ENCODE measurements around the gene PDPK1. TPM values are rescaled to one million over a fixed set of nuclear protein-coding genes. Genes with fewer than 3 reads are reported as not detected.

Gene PDPK1
- total RNA-seq, 1 experiment from 2014 or later = 32.3 TPM

GRCh38 chr16:2586901-2587480 is 49.2 kb downstream of the PDPK1 start:
- BruUV-seq (replicated peaks) = no TSS peak
- ChIA-PET POLR2A (no interaction called here), CTCF (interaction anchor here (0.7 kb wide), 1 partner anchor 86 kb away, joined by 3 read pairs; no protein-coding TSS in a partner anchor)
- Mint-ChIP-seq H3K9me3 (ENCODE audit: unreplicated experiment) (no peaks in the 10 kb centered on the region), H3K4me3 (ENCODE audit: unreplicated experiment) (no peak overlapping the region), H3K27ac (ENCODE audit: low read depth, unreplicated experiment) (no peak overlapping the region), H3K36me3 (ENCODE audit: insufficient read depth, unreplicated experiment) (peaks cover 45% of the 10 kb centered on the region), H3K4me1 (ENCODE audit: insufficient read depth, unreplicated experiment) (no peaks in the 10 kb centered on the region), H3K27me3 (ENCODE audit: insufficient read depth, unreplicated experiment) (no peaks in the 10 kb centered on the region)
- DNase-seq (ENCODE audit: unreplicated experiment) = no peak
- intact Hi-C loops (cut with micrococcal nuclease) = no loop called here
- no peak for TF ChIP-seq CTCF (IDR thresholded peaks at IDR 0.05; ENCODE audit: unreplicated experiment)

GRCh38 chr16:2587891-2588565 is 50.2 kb downstream of the PDPK1 start:
- intact Hi-C loops (cut with micrococcal nuclease) = no loop called here
- H3K27ac Mint-ChIP-seq (ENCODE audit: low read depth, unreplicated experiment) = no peak overlapping the region
- H3K4me1 Mint-ChIP-seq (ENCODE audit: insufficient read depth, unreplicated experiment) = no peaks in the 10 kb centered on the region
- DNase-seq (ENCODE audit: unreplicated experiment) = no peak
- no peak overlapping the region for H3K4me3 Mint-ChIP-seq (ENCODE audit: unreplicated experiment)
- no peak for TF ChIP-seq CTCF (IDR thresholded peaks at IDR 0.05; ENCODE audit: unreplicated experiment)
- H3K9me3 Mint-ChIP-seq (ENCODE audit: unreplicated experiment) = no peaks in the 10 kb centered on the region
- ChIA-PET POLR2A (no interaction called here), CTCF (interaction anchor here (0.7 kb wide), 1 partner anchor 85 kb away, joined by 3 read pairs; no protein-coding TSS in a partner anchor)
- H3K27me3 Mint-ChIP-seq (ENCODE audit: insufficient read depth, unreplicated experiment) = no peaks in the 10 kb centered on the region
- BruUV-seq (replicated peaks) = no TSS peak
- H3K36me3 Mint-ChIP-seq (ENCODE audit: insufficient read depth, unreplicated experiment) = peaks cover 56% of the 10 kb centered on the region

GRCh38 chr16:2591476-2592240 is 53.8 kb downstream of the PDPK1 start:
- ChIA-PET POLR2A (interaction anchor here (1.6 to 3.6 kb wide), 2 partner anchors 11 to 12 kb away, joined by 11 to 13 read pairs; no protein-coding TSS in a partner anchor), CTCF (interaction anchor here (0.5 kb wide), 1 partner anchor 125 kb away, joined by 3 read pairs; no protein-coding TSS in a partner anchor)
- no peak overlapping the region for H3K4me3 Mint-ChIP-seq (ENCODE audit: unreplicated experiment)
- H3K36me3 Mint-ChIP-seq (ENCODE audit: insufficient read depth, unreplicated experiment) = peaks cover 45% of the 10 kb centered on the region
- H3K9me3 Mint-ChIP-seq (ENCODE audit: unreplicated experiment) = no peaks in the 10 kb centered on the region
- no peak for TF ChIP-seq CTCF (IDR thresholded peaks at IDR 0.05; ENCODE audit: unreplicated experiment)
- DNase-seq (ENCODE audit: unreplicated experiment) = no peak
- H3K27ac Mint-ChIP-seq (ENCODE audit: low read depth, unreplicated experiment) = no peak overlapping the region
- no peaks in the 10 kb centered on the region for H3K27me3 Mint-ChIP-seq (ENCODE audit: insufficient read depth, unreplicated experiment)
- BruUV-seq (replicated peaks) = no TSS peak
- intact Hi-C loops (cut with micrococcal nuclease) = no loop called here
- H3K4me1 Mint-ChIP-seq (ENCODE audit: insufficient read depth, unreplicated experiment) = no peaks in the 10 kb centered on the region

- no peak overlapping the region for H3K4me3 Mint-ChIP-seq (ENCODE audit: unreplicated experiment)
- TF ChIP-seq CTCF (IDR thresholded peaks at IDR 0.05; ENCODE audit: unreplicated experiment) = no peak
- peaks cover 44% of the 10 kb centered on the region for H3K36me3 Mint-ChIP-seq (ENCODE audit: insufficient read depth, unreplicated experiment)
- BruUV-seq (replicated peaks) = no TSS peak
- intact Hi-C loops (cut with micrococcal nuclease) = no loop called here
- H3K9me3 Mint-ChIP-seq (ENCODE audit: unreplicated experiment) = no peaks in the 10 kb centered on the region
- no peaks in the 10 kb centered on the region for H3K27me3 Mint-ChIP-seq (ENCODE audit: insufficient read depth, unreplicated experiment)
- CTCF ChIA-PET = no interaction called here
- no peaks in the 10 kb centered on the region for H3K4me1 Mint-ChIP-seq (ENCODE audit: insufficient read depth, unreplicated experiment)
- no peak overlapping the region for H3K27ac Mint-ChIP-seq (ENCODE audit: low read depth, unreplicated experiment)
- DNase-seq (ENCODE audit: unreplicated experiment) = no peak
- POLR2A ChIA-PET = interaction anchor here (3.6 kb wide), 1 partner anchor 11 kb away, joined by 13 read pairs; no protein-coding TSS in a partner anchor
Observed at GRCh38 chr16:2592786-2593185, 55.0 kb downstream of the PDPK1 start.

All from MCF 10A (cell line).